Effector CD8-positive, alpha-beta T cell (primary cell): ENCODE results near the gene CDC25A.
"Not testable (repeated sequence)": the region's sequence is repeated elsewhere in the genome, so short reads cannot be mapped to it uniquely, and the experiment has no call there.

Source experiments
- DNase-seq: peaks from one replicate; lab custom pipeline; 2025; lab: John Stamatoyannopoulos, UW

The CDC25A gene

DNA sequence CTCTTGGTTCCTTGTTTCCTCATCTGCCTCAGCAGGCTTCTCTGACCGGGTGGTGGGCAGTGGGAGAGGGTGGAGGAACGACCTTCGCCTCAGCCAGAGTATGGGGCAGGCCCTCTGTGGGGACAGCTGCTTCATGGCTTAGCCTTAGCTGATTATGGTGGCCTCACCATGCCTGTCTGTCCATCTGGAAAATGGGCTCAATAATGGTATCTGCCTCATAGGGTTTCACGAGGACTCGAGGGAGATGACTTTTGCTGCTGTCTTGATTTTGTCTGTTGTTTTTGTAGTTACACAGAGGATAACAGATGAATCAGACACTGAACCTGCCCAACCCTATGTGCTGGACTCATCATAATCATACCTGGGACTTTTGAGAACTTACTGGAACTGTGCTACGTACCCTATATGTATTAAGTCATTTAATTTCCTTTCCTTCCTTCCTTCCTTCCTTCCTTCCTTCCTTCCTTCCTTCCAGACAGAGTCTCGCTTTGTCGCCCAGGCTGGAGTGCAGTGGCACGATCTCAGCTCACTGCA, 46.5 kb downstream of the CDC25A start:
- DNase-seq, result no peak

DNA sequence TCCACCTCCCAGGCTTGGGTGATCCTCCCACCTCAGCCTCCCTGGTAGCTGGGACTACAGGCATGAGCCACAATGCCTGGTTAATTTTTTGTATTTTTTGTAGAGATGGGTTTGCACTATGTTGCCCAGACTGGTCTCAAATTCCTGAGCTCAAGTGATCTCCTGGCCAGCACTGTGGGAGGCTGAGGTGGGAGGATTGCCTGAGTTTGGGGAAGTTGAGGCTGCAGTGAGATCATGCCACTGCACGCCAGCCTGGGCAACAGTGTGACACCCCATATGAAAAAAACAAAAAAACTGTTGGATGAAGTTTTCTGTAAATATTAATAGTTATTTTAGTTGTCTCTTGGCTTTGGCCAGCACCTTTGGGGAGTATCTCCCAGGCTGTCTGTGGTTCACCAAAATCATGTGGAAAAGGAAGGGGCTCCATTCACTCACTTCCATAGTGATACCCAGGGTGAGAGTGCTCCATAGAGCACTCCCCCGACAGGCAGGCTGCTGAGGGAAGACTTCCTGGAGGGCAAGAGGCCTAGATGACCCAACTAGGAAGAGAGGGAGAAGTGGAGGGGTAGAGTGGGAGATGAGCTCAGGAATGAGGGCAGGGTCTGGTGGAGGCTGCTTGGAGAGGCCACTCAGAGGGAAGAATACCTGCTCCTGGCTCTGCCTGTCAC, 47.1 kb downstream of the CDC25A start:
- DNase-seq, result no peak

DNA sequence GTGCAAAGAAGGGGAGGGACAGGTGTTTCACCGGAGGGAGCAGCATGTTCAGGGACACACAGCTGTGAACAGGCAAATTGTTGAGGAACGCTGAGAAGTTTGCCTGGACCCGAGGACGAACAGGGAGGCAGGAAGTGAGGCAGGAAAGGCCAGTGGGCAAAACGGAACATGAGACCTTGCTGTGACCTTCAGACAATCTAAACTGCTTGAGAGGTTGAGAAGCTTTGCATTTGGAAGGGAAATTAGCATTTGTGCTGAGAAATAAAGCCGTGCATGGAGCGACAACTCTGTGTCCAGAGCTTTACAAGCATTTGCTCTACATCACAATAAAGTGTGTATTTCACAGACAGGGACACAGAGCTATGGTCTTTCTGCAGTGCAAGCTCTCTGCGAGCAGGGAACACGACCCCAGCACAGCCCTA, 47.9 kb downstream of the CDC25A start:
- DNase-seq, result no peak

DNA sequence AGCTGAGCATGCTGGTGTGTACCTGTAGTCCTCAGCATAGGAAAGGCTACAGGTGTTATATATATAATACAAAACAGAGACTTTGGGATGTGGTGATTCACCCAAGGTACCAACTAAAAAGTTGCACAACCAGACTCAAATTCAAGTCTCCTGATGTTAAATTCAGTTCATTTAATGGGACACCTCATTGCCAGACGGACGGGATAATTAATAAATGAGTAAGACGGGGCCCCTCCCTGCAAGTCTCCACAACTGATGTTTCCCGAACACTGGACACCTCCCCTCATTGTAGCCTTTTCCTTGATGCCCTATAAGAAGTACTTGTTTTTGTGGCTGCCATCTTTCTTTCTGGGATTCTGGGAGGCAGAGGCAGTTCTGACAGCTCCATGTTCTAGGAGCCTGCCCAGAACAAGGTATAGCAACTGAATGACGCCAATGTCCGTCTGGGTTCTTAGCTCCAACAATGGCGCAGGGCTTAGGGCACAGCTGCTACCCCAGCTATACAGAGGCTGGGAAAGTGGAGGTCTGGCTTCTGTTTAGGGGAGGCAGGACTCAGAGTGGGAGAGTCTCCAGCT, 50.7 kb downstream of the CDC25A start:
- no peak for DNase-seq

DNA sequence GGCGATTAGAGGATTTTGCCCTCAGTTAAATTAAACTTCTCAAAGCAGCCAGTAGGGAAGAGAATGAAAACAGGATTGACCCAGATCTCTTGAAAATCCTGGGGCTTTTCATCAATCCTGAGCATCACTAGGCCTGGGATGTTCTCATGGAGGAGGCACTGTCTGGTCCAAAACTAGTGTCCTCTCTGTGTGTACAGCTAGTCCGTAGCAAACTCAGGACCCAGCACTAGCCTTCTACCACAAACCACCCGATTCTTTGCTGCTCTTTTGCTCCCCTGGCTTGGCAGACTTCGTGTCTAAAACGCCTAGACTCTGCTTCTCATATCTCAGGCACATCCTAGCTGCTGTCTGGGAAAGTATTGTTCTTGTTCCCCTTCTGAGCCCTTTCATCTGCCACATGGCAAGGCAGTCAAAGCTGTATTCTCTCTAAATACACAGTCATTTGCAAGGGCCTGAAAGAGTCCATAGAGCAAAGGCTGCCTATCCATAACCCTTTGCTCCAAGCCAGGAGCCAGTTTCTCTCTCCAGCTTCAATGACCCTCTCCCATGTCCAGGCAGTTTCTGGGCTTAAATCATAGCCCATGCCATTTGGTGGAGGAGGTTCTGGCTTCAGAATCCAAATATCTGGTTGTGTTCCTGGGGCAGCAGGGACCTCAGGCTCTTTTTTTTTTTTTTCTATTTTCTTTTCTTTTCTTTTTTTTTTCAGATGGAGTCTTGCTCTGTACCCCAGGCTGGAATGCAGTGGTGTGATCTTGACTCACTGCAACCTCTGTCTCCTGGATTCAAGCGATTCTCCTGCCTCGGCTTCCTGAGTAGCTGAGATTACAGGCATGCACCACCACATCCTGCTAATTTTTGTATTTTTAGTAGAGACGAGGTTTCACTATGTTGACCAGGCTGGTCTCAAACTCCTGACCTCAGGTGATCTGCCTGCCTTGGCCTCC, 52.4 kb downstream of the CDC25A start:
- DNase-seq, result no peak

DNA sequence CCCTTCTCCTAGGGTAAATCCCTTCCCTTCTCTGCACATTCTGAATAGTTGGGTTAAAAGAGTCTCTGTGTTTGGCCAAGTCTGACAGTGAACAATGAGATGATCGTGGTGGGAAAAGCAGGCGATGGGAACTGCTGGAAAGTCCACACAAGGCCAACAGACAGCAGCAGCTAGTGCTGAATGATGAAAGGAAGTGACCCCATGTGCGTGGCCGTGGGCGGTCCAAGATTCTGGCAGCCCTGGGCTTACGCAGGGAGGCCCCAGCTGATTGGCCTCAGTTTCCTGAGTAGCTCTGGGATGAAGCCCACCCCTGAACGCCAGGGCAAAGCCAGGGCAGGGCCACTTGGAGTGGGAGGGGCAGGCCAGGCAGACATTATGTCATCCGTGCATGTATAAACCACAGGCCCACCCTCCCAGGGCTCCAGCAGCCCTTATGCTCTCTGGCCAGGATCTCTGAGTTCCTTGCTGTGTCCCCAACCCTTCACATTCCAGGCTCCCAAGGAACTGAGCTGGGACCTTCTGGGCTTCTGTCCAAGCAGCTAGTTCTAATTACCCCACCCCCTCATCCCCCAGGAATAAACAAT, 57.8 kb downstream of the CDC25A start:
- no peak for DNase-seq

DNA sequence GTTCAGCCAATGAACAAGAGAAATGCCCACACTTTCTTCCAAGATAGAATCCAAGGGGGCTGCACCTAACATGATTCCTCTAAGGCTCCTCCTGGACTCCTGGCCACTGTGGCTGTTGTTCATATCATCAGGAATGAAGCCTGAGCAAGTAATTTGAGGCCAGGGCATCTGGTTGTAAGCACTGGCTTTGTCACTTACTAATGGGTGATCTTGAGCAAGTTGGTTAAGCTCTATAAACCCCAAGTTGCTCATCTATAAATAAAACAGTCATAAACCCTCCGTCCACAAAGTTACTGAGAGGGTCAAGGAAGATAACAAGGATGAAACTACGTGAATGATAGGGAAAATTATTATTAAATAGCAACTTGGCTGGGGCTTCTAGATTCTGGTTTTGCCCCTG, 58.3 kb downstream of the CDC25A start:
- DNase-seq, result no peak

DNA sequence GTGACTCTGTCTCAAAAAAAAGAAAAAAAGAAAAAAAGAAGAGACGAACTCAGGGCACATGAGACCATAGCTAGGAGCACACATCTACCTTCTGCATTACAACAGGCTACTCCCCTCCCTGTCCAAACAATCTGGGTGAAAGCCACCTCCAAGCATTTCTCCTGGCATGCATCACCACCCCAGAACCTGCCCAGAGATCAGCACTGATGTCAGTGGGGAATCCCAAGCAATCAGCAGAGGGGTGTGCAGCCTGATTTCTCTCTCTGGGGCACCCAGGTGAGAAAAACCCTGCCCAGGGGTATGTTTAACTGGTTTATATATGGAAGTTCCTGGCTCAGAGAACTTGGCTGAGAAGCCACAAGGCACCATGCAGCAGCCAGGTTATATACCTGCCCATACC, 59.4 kb downstream of the CDC25A start:
- no peak for DNase-seq

DNA sequence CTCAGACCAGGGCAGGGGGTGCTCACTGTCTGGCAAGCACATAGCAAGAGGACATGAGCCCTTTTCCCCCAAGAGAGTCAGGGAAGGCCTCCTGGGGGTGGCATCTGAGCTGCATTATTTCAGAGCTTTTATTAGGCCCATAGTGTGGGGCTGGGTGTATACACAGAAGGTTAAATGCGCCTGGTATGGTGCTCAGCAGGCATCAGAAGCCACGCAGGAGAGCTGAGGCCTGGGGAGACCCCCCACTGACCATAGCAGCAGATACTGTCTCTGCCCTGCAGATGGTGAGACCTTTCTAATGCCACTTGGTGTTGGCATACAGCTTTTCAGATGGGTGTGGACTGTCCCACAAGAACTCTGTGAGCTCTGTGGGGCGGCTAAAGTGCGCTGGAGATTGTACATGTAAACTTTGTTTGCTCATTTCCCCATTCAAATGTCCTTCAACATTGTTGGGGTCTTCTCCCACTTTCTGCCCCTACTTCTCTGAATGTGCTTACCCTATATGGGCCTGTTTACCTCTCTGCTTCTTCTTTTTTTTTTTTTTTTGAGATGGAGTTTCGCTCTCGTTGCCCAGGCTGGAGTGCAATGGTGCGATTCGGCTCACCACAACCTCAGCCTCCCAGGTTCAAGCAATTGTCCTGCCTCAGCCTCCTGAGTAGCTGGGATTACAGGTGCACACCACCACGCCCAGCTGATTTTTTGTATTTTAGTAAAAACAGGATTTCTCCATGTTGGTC, 62.2 kb downstream of the CDC25A start:
- DNase-seq, result no peak

DNA sequence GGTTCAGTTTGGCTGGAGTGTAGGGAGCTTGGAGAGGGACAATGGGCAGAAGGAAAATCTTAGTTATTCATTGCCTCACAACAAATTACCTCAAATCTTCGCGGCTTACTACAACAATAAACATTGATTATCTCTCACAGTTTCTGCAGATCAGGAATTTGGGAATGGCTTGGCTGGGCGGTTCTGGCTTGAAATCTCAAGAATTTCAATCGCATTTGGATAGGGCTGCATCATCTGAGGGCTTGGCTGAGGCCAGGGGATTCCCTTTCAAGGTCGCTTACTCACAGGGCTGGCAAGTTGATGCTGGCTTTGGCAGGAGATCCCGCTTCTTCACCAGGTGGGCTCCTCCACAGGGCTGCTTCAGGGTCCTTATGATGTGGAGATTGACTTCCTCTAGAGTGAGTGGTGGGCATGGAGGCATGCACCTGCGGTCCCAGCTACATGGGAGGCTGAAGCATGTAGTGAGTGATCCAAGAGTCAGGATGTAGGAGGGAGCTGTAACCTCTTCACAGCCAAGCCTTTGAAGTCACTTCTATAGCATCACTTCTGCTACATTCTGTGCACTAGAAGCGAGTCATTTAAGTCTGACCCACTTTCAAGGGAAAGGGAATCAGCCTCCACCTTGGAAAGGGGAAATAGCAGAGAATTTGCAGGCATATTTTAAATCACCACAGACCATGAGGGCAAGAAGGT, 63.1 kb downstream of the CDC25A start:
- no peak for DNase-seq

DNA sequence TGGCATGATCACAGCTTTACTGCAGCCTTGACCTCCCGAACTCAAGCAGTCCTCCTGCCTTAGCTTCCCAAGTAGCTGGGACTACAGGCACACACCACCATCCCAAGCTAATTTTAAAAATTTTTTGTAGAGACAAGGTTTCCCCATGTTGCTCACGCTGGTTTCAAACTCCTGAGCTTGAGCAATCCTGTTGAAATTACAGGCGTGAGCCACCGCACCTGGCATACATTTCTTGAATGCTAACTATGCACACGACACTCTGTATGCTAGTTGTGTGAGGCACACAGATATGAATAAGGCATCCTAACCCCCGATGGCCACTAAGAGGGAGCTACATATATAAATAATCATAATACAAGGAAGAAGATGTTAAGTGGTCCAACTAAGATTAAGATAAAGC, 64.9 kb downstream of the CDC25A start:
- no peak for DNase-seq

DNA sequence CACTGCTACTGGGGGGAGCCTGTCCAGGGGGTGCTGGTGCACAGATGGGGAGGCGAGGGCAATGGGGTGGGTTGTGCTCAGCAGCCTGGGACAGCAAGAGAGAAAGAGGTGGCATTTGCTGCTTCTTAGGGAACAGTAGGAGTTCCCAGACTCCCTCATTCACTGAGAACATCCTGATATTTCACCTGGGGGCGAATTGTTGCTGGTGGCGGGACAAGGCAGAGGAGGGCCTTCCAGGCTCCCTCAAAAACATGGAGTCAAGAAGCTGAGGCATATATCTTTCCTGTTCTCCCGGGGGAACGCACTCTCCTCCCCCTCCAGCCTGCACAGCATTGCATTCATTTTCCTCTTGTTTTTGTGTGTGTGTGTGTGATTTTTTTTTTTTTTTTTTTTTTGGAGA, 65.7 kb downstream of the CDC25A start:
- DNase-seq, result no peak

DNA sequence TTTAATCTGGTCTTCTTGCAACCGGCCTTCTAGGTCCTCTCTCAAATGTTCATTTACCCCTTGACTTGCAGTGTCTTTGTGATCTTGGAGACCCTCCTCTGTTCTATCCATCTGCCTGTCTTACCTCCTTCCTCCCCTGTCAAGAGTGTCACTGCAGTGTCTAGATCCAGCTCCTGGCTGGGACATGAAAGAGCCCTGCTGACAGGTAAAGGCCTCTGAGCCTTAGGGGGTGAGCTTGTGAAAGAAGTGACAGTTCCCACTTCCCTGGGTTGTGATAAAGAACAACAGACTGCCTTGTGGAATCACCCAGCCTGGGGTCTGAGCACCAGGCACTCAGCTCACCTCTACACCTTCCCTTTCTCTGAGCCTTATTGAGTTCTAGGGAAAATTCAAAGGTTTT, 68.0 kb downstream of the CDC25A start:
- no peak for DNase-seq

DNA sequence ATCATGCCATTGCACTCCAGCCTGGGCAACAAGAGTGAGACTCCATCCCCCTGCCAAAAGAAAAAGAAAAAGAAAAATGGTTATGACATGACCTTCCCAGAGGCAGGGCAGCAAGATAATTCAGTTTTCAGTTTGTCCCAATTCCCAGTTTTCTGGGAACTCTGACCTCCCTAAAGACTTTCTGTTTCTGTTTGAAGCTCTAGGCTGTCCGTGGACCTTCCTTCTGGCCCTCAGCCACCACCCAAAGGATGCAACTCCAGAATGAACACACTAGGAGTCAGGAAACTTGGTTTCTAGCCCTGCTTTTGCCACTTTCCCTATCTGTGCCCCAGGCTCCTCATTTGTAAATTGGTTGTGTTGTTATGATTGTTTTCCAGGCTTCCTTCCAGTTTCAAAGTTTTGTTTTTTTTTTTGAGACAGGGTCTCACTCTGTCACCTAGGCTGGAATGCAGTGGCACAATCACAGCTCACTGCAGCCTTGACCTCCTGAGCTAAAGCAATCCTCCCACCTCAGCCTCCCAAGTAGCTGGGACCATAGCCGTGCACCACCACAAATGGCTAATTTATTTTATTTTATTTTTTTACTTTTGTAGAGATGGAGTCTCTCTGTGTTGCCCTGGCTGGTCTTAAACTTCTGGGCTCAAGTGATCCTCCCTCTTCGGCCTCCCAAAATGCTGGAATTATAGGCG, 68.6 kb downstream of the CDC25A start:
- DNase-seq, result no peak

DNA sequence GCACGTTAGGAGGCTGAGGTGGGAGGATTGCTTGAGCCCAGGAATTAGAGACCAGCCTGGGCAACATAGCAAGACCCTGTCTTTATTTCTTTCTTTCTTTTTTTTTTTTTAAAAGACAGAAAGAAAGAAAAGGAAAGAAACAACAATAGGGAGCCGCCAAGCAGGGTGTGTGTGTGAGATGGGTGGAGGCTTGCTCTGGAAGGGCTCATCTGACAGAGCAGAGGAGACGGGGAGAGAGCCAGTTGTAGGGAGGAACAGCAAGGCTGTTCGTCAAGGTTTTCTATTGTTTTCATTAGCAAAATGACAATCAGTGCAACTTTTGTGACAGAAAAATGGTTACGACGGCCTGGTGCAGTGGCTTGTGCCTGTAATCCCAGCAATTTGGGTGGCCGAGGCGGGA, 69.3 kb downstream of the CDC25A start:
- no peak for DNase-seq

DNA sequence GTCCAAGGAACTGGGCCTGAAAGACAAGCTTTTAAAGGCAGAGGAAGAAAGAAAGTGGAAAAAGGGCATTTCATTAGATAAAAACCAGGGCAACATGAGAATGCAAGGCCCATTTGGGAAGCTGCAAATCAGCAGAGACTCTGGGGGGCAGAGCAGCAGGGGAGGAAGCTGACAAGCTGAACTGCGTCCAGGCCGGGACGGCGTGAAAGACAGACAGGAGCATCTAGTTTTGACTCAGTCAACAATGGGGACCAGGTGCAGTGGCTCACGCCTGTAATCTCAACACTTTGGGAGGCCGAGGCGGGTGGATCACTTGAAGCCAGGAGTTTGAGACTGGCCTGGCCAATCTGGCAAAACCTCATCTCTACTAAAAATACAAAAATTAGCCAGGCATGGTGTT, 69.9 kb downstream of the CDC25A start:
- DNase-seq, result no peak

DNA sequence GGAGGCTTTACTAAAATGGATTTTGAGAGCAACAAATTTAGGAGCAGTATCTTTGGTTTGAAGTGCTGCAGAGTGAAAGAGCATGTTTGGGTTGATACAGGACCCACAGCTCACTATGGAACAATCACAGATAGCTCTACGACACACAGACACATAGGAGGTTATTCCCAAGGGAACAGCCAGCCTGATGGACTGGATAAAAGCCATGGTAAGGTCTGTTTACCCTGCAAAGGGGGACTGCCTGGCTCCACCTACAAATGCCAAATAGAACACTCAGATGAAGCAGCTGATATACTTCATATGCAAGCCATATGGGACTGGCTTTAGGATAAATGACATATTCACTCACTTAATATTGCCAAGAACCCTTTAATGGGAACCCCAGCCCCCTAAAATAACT, 75.4 kb downstream of the CDC25A start:
- no peak for DNase-seq

DNA sequence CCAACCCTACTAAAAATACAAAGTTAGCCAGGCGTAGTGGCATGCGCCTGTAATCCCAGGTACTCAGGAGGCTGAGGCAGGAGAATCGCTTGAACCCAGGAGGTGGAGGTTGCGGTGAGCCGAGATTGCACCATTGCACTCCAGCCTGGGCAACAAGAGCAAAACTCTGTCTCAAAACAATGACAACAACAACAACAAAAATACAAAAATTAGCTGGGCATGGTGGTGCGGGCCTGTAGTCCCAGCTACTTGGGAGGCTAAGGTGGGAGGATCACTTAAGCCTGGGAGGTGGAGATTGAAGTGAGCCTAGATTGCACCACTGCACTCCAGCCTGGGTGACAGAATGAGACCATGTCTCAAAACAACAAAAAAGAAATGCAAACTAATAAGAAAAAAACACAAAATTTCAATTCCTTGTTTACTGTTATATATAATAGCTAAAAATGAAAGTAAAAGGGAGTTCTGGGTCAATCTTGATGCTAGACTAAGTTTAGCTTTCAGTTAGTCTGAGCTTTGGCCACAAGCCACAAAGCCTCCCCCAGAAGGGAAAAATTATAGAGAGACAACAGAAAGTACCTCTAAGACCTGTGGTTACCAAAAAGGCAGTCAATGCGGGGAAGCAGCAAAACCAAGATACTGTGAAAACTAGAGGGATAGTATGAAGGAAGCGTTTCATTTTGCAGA, 76.0 kb downstream of the CDC25A start:
- not testable (repeated sequence) for DNase-seq

DNA sequence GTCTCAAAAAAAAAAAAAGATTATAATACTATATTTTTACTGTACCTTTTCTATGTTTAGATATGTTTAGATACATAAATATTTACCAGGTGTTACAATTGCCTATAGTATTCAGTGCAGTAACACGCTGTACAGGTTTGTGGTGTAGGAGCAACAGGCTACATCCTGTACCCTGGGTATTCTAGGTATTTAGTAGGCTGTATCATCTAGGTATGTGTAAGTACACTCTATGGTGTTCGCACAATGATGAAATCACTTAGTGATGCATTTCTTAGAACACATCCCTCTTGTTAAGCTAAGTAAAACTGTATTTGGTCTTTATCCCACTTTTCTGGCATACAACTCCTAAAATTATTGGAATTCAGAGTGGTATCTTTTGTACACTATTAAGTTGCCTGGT, 77.8 kb downstream of the CDC25A start:
- no peak for DNase-seq

DNA sequence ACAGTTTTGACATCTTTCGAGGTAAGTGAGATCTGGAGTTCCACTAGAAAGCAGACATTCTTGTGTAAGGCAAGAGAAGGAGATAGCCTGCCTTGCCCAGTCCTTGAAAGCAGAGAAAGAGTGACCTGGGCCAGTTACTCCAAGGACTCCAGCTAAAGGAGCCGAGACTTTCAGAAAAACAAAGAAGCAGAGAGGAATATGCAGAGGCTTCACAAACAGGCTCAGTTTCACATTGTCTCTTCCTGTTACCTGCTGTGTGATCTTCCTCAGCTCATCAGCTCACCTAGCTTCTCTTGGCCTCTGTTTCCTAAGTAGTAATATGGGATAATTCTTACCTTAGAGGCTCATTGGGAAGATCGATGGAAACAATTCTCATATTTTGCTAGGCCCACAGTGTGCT, 81.0 kb downstream of the CDC25A start:
- DNase-seq, result no peak
